ENCODE measurements around the gene NEU1. TPM values are rescaled to one million over a fixed set of nuclear protein-coding genes. Genes with fewer than 3 reads are reported as not detected.
"Not testable (repeated sequence)": the region's sequence is repeated elsewhere in the genome, so short reads cannot be mapped to it uniquely, and the experiment has no call there.

Gene NEU1
- total RNA-seq, 2 experiments from 2014 or later: 29.2 to 29.6 TPM

- not testable (repeated sequence) for H3K36me3 Mint-ChIP-seq (ENCODE audit: low read depth); H3K9me3 Mint-ChIP-seq; H3K27me3 Mint-ChIP-seq; DNase-seq
- H3K4me3 Mint-ChIP-seq: peak overlapping the region; percentile 89
- ChIA-PET POLR2A (interaction anchor here (1.0 to 3.4 kb wide), 10 partner anchors 25 to 289 kb away, joined by 3 to 18 read pairs (median 6); partner anchors contain the start of genes ABHD16A, BAG6, DXO and GPANK1), CTCF (interaction anchor here (0.7 to 2.6 kb wide), 9 partner anchors 9 to 323 kb away, joined by 3 to 12 read pairs (median 3); partner anchors contain the start of genes CSNK2B, DDX39B, DXO and EHMT2)
- peaks cover 23% of the 10 kb centered on the region for H3K4me1 Mint-ChIP-seq
- peak overlapping the region; percentile 66 for H3K27ac Mint-ChIP-seq
These were observed 1.5 kb upstream of the NEU1 start for GRCh38 chr6:31864123-31864562.

DNA sequence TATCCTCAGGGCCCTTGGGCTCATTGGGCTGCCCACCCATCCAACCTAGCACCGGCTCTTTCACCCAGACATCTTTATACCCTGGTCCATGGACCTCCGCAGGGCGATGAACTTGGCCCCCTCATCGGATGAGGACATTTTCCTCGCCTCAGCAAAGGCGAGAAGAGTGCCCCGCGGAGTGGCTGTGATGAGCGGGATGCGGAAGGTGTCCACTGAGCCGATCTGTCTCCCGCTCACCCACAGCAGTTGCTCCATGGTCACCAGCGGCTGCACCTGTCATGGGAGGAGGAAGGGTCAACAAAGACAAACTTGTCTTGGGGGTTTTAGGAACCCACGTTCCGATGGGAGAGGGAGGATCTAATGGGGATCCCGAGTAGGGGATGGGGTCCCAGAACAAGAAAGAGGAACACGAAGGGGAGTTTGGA lies 690 bp downstream of the NEU1 start:
- Mint-ChIP-seq H3K4me3 (peak overlapping the region; percentile 89), H3K4me1 (peaks cover 23% of the 10 kb centered on the region), H3K36me3 (ENCODE audit: low read depth) (peaks cover 10% of the 10 kb centered on the region), H3K27me3 (no peaks in the 10 kb centered on the region), H3K9me3 (no peaks in the 10 kb centered on the region), H3K27ac (peak overlapping the region; percentile 66)
- ChIA-PET CTCF (interaction anchor here (0.7 to 1.7 kb wide), 6 partner anchors 32 to 369 kb away, joined by 3 to 12 read pairs (median 5); partner anchors contain the start of genes BAG6 and LY6G5C), POLR2A (interaction anchor here (1.4 to 3.4 kb wide), 5 partner anchors 27 to 321 kb away, joined by 6 to 18 read pairs (median 8); partner anchors contain the start of genes DDX39B, DXO and GPANK1)
- no peak for DNase-seq

DNA sequence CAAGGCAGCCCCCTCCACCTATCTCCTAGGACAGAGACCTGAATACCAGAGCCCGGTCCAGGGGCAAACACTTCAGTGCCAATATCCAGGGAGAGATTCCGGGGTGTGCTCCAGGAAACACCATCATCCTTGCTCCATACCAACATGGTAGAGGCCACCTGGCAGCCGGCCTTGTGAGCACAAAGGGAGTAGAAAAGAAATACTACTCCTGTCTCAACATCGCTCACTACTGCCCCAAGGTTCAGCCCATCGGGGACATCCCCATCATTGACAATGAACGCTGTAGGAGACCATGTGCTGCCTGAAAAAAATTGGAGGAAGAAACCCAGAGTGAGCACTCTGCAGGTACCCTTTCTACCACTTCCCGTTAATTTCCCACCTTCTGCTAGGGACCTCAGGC lies 1.5 kb downstream of the NEU1 start:
- no peak overlapping the region for H3K4me3 Mint-ChIP-seq
- H3K27me3 Mint-ChIP-seq: no peaks in the 10 kb centered on the region
- peaks cover 10% of the 10 kb centered on the region for H3K36me3 Mint-ChIP-seq (ENCODE audit: low read depth)
- H3K4me1 Mint-ChIP-seq: peaks cover 23% of the 10 kb centered on the region
- no peak for DNase-seq
- no peak overlapping the region for H3K27ac Mint-ChIP-seq
- POLR2A ChIA-PET: no interaction called here
- no peaks in the 10 kb centered on the region for H3K9me3 Mint-ChIP-seq
- CTCF ChIA-PET: no interaction called here

- no peak overlapping the region for H3K4me3 Mint-ChIP-seq
- peaks cover 10% of the 10 kb centered on the region for H3K36me3 Mint-ChIP-seq (ENCODE audit: low read depth)
- no peaks in the 10 kb centered on the region for H3K9me3 Mint-ChIP-seq
- peaks cover 23% of the 10 kb centered on the region for H3K4me1 Mint-ChIP-seq
- no peak overlapping the region for H3K27ac Mint-ChIP-seq
- ChIA-PET POLR2A (no interaction called here), CTCF (no interaction called here)
- no peak for DNase-seq
- H3K27me3 Mint-ChIP-seq: no peaks in the 10 kb centered on the region
These were observed 2.3 kb downstream of the NEU1 start for GRCh38 chr6:31860349-31860748.

- DNase-seq: no peak
- Mint-ChIP-seq H3K27me3 (no peaks in the 10 kb centered on the region), H3K4me1 (peaks cover 22% of the 10 kb centered on the region), H3K9me3 (no peaks in the 10 kb centered on the region), H3K36me3 (ENCODE audit: low read depth) (peaks cover 10% of the 10 kb centered on the region), H3K27ac (no peak overlapping the region), H3K4me3 (no peak overlapping the region)
- ChIA-PET POLR2A (interaction anchor here (1.4 kb wide), 1 partner anchor 20 kb away, joined by 3 read pairs; no protein-coding TSS in a partner anchor), CTCF (no interaction called here)
These were observed 2.7 kb downstream of the NEU1 start for GRCh38 chr6:31859923-31860322.

- ChIA-PET POLR2A (interaction anchor here (1.4 kb wide), 1 partner anchor 19 kb away, joined by 3 read pairs; no protein-coding TSS in a partner anchor), CTCF (no interaction called here)
- peaks cover 18% of the 10 kb centered on the region for H3K4me1 Mint-ChIP-seq
These were observed 3.9 kb downstream of the NEU1 start for GRCh38 chr6:31858707-31859106.

GRCh38 chr6:31857774-31858173 lies 4.8 kb downstream of the NEU1 start:
- POLR2A ChIA-PET, H3K4me3 Mint-ChIP-seq, H3K27ac Mint-ChIP-seq, H3K9me3 Mint-ChIP-seq, DNase-seq, CTCF ChIA-PET, H3K27me3 Mint-ChIP-seq: not testable (repeated sequence)
- Mint-ChIP-seq H3K4me1 (peaks cover 16% of the 10 kb centered on the region), H3K36me3 (ENCODE audit: low read depth) (peaks cover 13% of the 10 kb centered on the region)

More at GRCh38 chr6:31858707-31859106, 3.9 kb downstream of the NEU1 start:
- H3K27me3 Mint-ChIP-seq: no peaks in the 10 kb centered on the region
- no peak overlapping the region for H3K4me3 Mint-ChIP-seq
- no peaks in the 10 kb centered on the region for H3K9me3 Mint-ChIP-seq
- H3K27ac Mint-ChIP-seq: no peak overlapping the region
- DNase-seq: no peak
- H3K36me3 Mint-ChIP-seq (ENCODE audit: low read depth): peaks cover 10% of the 10 kb centered on the region

GRCh38 chr6:31851980-31852718 lies 10.5 kb downstream of the NEU1 start:
- H3K36me3 Mint-ChIP-seq (ENCODE audit: low read depth); H3K27me3 Mint-ChIP-seq; H3K27ac Mint-ChIP-seq; H3K9me3 Mint-ChIP-seq; DNase-seq; H3K4me1 Mint-ChIP-seq; H3K4me3 Mint-ChIP-seq: not testable (repeated sequence)
- CTCF ChIA-PET: interaction anchor here (0.6 kb wide), 1 partner anchor 204 kb away, joined by 3 read pairs; no protein-coding TSS in a partner anchor
- POLR2A ChIA-PET: interaction anchor here (1.4 kb wide), 1 partner anchor 17 kb away, joined by 6 read pairs; no protein-coding TSS in a partner anchor

- Mint-ChIP-seq H3K36me3 (ENCODE audit: low read depth) (peaks cover 6% of the 10 kb centered on the region), H3K4me1 (no peaks in the 10 kb centered on the region), H3K27ac (no peak overlapping the region), H3K27me3 (no peaks in the 10 kb centered on the region), H3K9me3 (peaks cover 6% of the 10 kb centered on the region), H3K4me3 (no peak overlapping the region)
- ChIA-PET POLR2A (interaction anchor here (1.4 kb wide), 1 partner anchor 16 kb away, joined by 6 read pairs; no protein-coding TSS in a partner anchor), CTCF (interaction anchor here (0.6 kb wide), 1 partner anchor 203 kb away, joined by 3 read pairs; no protein-coding TSS in a partner anchor)
- DNase-seq: no peak
These were observed 11.2 kb downstream of the NEU1 start for GRCh38 chr6:31851485-31851832.

- Mint-ChIP-seq H3K27me3 (no peaks in the 10 kb centered on the region), H3K4me1 (no peaks in the 10 kb centered on the region), H3K4me3 (no peak overlapping the region), H3K36me3 (ENCODE audit: low read depth) (peaks cover 6% of the 10 kb centered on the region), H3K27ac (no peak overlapping the region), H3K9me3 (peaks cover 6% of the 10 kb centered on the region)
- ChIA-PET POLR2A (no interaction called here), CTCF (no interaction called here)
- no peak for DNase-seq
These were observed 11.7 kb downstream of the NEU1 start for GRCh38 chr6:31850765-31851484.

DNA sequence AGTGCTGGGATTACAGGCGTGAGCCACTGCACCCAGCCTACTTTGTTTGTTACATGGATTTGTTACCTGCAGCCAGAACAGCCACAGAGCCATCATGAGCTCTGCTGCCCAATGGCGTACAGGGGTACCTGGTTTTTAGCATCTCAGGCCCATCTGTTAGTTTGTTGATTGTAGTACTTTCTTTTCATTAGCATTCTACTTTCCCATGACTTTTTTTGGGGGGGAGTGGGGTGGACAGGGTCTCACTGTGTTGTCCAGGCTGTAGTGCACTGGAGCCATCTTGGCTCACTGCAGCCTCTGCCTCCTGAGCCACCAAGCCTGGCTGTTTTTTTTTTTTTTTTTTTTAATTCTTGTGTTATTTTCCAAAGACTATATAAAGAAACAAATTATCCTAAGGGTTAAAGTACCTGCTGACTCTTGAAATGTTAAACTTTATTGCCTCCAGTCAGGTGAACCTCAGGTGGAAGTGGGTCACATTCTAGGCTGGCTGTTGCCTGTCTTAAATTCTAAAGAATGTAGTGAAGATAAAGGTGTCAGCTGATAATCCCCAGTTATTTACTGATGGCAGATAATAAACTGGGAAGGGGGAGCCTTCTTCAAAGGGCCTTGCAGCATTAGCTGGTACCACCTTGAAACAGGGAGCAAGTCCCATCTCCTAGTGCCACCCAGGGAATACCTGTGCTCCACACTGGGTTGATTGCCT lies 15.2 kb downstream of the NEU1 start:
- Mint-ChIP-seq H3K4me3 (no peak overlapping the region), H3K4me1 (no peaks in the 10 kb centered on the region), H3K27me3 (no peaks in the 10 kb centered on the region), H3K9me3 (no peaks in the 10 kb centered on the region), H3K27ac (no peak overlapping the region), H3K36me3 (ENCODE audit: low read depth) (peaks cover 6% of the 10 kb centered on the region)
- POLR2A ChIA-PET: interaction anchor here (0.8 kb wide), 1 partner anchor 9 kb away, joined by 3 read pairs; no protein-coding TSS in a partner anchor
- CTCF ChIA-PET: interaction anchor here (0.5 kb wide), 1 partner anchor 61 kb away, joined by 3 read pairs; no protein-coding TSS in a partner anchor
- DNase-seq: no peak

- no peak overlapping the region for H3K27ac Mint-ChIP-seq
These were observed 18.1 kb downstream of the NEU1 start for GRCh38 chr6:31844507-31844906.

More at GRCh38 chr6:31844507-31844906, 18.1 kb downstream of the NEU1 start:
- peaks cover 6% of the 10 kb centered on the region for H3K4me1 Mint-ChIP-seq
- CTCF ChIA-PET: no interaction called here
- H3K27me3 Mint-ChIP-seq: no peaks in the 10 kb centered on the region
- no peak for DNase-seq
- no peak overlapping the region for H3K4me3 Mint-ChIP-seq
- peaks cover 27% of the 10 kb centered on the region for H3K36me3 Mint-ChIP-seq (ENCODE audit: low read depth)
- POLR2A ChIA-PET: interaction anchor here (0.7 kb wide), 1 partner anchor 9 kb away, joined by 3 read pairs; no protein-coding TSS in a partner anchor
- H3K9me3 Mint-ChIP-seq: no peaks in the 10 kb centered on the region

Data from activated CD4-positive, alpha-beta memory T cell treated with anti-CD3 and anti-CD28 coated beads, Interleukin-2, amount 10 ng/mL, durations not matched to agents 7 days and 5 days (primary cell).